ENCODE results near the gene TOX2. TPM values are rescaled to one million over a fixed set of nuclear protein-coding genes. Genes with fewer than 3 reads are reported as not detected.
A peak's percentile ranks its signal among the peaks of the same experiment; 100 is the strongest.

The TOX2 gene
- total RNA-seq, 1 experiment from 2014 or later: 1.7 TPM

- WGBS (ENCODE audit: extremely low coverage, insufficient read length, low lambda C conversion rate): no CpG with 5 or more reads among the region's 7 CpGs
- Histone ChIP-seq H3K23me2 (ENCODE audit: insufficient read length, low read depth, low read length, poor library complexity, severe bottlenecking) (no peaks in the 10 kb centered on the region), H3K4ac (ENCODE audit: low read depth, low read length) (no peak overlapping the region), H3K18ac (ENCODE audit: insufficient read length, low read depth, low read length) (no peak overlapping the region), H3K9ac (ENCODE audit: extremely low read depth, insufficient read length, low read length) (no peak overlapping the region), H3K79me1 (ENCODE audit: insufficient read depth, low read depth, low read length, poor library complexity, severe bottlenecking) (no peaks in the 10 kb centered on the region), H3K56ac (ENCODE audit: insufficient read length, low read depth, low read length) (no peak overlapping the region), H3K9me3 (ENCODE audit: control insufficient read depth, low read depth, low read length) (no peaks in the 10 kb centered on the region), H3T11ph (ENCODE audit: low read length) (no peak overlapping the region), H2BK120ac (ENCODE audit: low read depth, low read length, poor library complexity, severe bottlenecking) (no peak overlapping the region), H2BK12ac (ENCODE audit: insufficient read length, low read depth, low read length) (no peak overlapping the region), H3K79me2 (ENCODE audit: insufficient read depth, low read length) (no peaks in the 10 kb centered on the region), H2BK5ac (ENCODE audit: insufficient read length, low read length) (no peak overlapping the region), H4K5ac (ENCODE audit: insufficient read length, low read depth, low read length) (no peak overlapping the region), H2BK15ac (ENCODE audit: low read depth, low read length) (no peak overlapping the region), H3K27ac (ENCODE audit: insufficient read length, low read depth, low read length) (no peak overlapping the region), H2AK5ac (ENCODE audit: insufficient read length, low read length) (no peak overlapping the region), H3K23ac (ENCODE audit: insufficient read length, low read depth, low read length) (no peak overlapping the region), H3K4me2 (ENCODE audit: insufficient read depth, insufficient read length, low read length) (no peak overlapping the region), H2AFZ (ENCODE audit: low read length) (no peak overlapping the region), H4K8ac (replicated peaks; ENCODE audit: insufficient read length, low read depth, low read length) (no peak overlapping the region), H2BK20ac (ENCODE audit: low read depth, low read length, poor library complexity, severe bottlenecking) (no peak overlapping the region), H4K91ac (ENCODE audit: insufficient read length, low read depth, low read length) (no peak overlapping the region), H4K20me1 (ENCODE audit: control insufficient read depth, insufficient read depth, insufficient read length) (no peaks in the 10 kb centered on the region), H3K4me1 (ENCODE audit: insufficient read depth, low read length) (peaks cover 6% of the 10 kb centered on the region; the same call in 1 of the 2 replicates), H3K14ac (ENCODE audit: insufficient read depth, low read length) (peak overlapping the region; percentile 53), H3K27me3 (ENCODE audit: insufficient read depth, low read length) (no peaks in the 10 kb centered on the region)
- Mint-ChIP-seq H3K4me1 (peaks cover 5 to 6% of the 10 kb centered on the region in 2 experiments; a peak in 3 of 4 replicates), H3K9me3 (no peaks in the 10 kb centered on the region), H3K27me3 (ENCODE audit: low read depth) (no peaks in the 10 kb centered on the region), H3K4me3 (no peak overlapping the region), H3K36me3 (ENCODE audit: insufficient read depth in 1 of 3, low read depth in 3 of 3) (no peaks in the 10 kb centered on the region), H3K27ac (no peak overlapping the region)
- no peak for TF ChIP-seq CTCF (conservative IDR thresholded peaks at IDR 0.05)
- no peak for DNase-seq
Observed at GRCh38 chr20:43969028-43969447, 54.4 kb downstream of the TOX2 start.
